WTC11 (cell line): ENCODE results near the gene GRIK2. TPM values are rescaled to one million over a fixed set of nuclear protein-coding genes. Genes with fewer than 3 reads are reported as not detected.

Source experiments
- ATAC-seq: fragments of 200-7000 bp; cut with Tn5 transposase; 2 replicates; pipeline ENCODE4 v1.10.0; 2021; ENCODE audit warnings: mild to moderate bottlenecking, moderate library complexity
- CTCF ChIA-PET: fragments of 300-600 bp; sonication (Branson Sonifier 250); formaldehyde crosslinking; loops from one replicate; lab custom pipeline; 2021; ENCODE audit warnings: antibody characterized with exemption; lab: Charles Lee
- POLR2A ChIA-PET: fragments of 350-600 bp; sonication (Branson Sonifier 250); formaldehyde crosslinking; loops from one replicate; lab custom pipeline; 2021; ENCODE audit warnings: antibody characterized with exemption; lab: Charles Lee
- DNase-seq: peaks from one replicate; pipeline ENCODE4 v3.0.0; 2021; ENCODE audit warnings: low spot score
- H3K27ac Mint-ChIP-seq: 2 replicates; pipeline ENCODE4 v1.8.0; 2021; ENCODE audit warnings: mixed read lengths
- H3K27me3 Mint-ChIP-seq: 2 replicates; pipeline ENCODE4 v1.8.0; 2021; ENCODE audit warnings: low read depth, mild to moderate bottlenecking, moderate library complexity, mixed read lengths
- H3K36me3 Mint-ChIP-seq: 2 replicates; pipeline ENCODE4 v1.8.0; 2021; ENCODE audit warnings: mixed read lengths
- H3K4me1 Mint-ChIP-seq: 2 replicates; pipeline ENCODE4 v1.8.0; 2022; ENCODE audit warnings: mixed read lengths
- H3K4me3 Mint-ChIP-seq: 2 replicates; pipeline ENCODE4 v1.8.0; 2021; ENCODE audit warnings: mild to moderate bottlenecking, moderate library complexity, mixed read lengths
- H3K9me3 Mint-ChIP-seq: 2 replicates; pipeline ENCODE4 v1.8.0; 2021; ENCODE audit warnings: mixed read lengths
- ATF1 ChIP-seq: sonication (generic); formaldehyde crosslinking; IDR thresholded peaks from 2 replicates; pipeline ENCODE4 v1.8.1; 2023; ENCODE audit warnings: mild to moderate bottlenecking, moderate library complexity, missing genetic modification reagents
- FOXP1 ChIP-seq: sonication (generic); formaldehyde crosslinking; IDR thresholded peaks from 2 replicates; pipeline ENCODE4 v1.8.0; 2022; ENCODE audit warnings: missing genetic modification reagents, mild to moderate bottlenecking, moderate library complexity, borderline replicate concordance
- HMGA2 ChIP-seq: fragments of 250-450 bp; sonication (Bioruptor Pico); IDR thresholded peaks from 2 replicates; pipeline ENCODE4 v1.4.0; 2021; ENCODE audit warnings: mild to moderate bottlenecking, moderate library complexity
- JUN ChIP-seq: sonication (generic); formaldehyde crosslinking; IDR thresholded peaks from 2 replicates; pipeline ENCODE4 v1.8.0; 2023; ENCODE audit warnings: mild to moderate bottlenecking, missing genetic modification reagents
- KAT7 ChIP-seq: sonication (generic); formaldehyde crosslinking; IDR thresholded peaks from 2 replicates; pipeline ENCODE4 v1.8.1; 2023; ENCODE audit warnings: missing genetic modification reagents, mild to moderate bottlenecking, borderline replicate concordance
- NFE2L1 ChIP-seq: sonication (generic); formaldehyde crosslinking; IDR thresholded peaks from 2 replicates; pipeline ENCODE4 v1.8.1; 2023; ENCODE audit warnings: missing genetic modification reagents
- SMAD4 ChIP-seq: sonication (generic); formaldehyde crosslinking; IDR thresholded peaks from 2 replicates; pipeline ENCODE4 v1.8.0; 2022; ENCODE audit warnings: mild to moderate bottlenecking, missing genetic modification reagents
- SOX15 ChIP-seq: fragments of 250-450 bp; sonication (Bioruptor Pico); IDR thresholded peaks from 2 replicates; pipeline ENCODE4 v1.9.0; 2021; ENCODE audit warnings: mild to moderate bottlenecking
- SP1 ChIP-seq: sonication (generic); formaldehyde crosslinking; conservative IDR thresholded peaks from 2 replicates; pipeline ENCODE4 v1.8.1; 2022; ENCODE audit warnings: missing genetic modification reagents
- TCF7 ChIP-seq: sonication (generic); formaldehyde crosslinking; IDR thresholded peaks from 2 replicates; pipeline ENCODE4 v1.8.0; 2022; ENCODE audit warnings: mild to moderate bottlenecking, low read depth, missing genetic modification reagents, moderate library complexity
- ZNF317 ChIP-seq: sonication (generic); formaldehyde crosslinking; IDR thresholded peaks from 2 replicates; pipeline ENCODE4 v1.8.1; 2023; ENCODE audit warnings: low read depth, mild to moderate bottlenecking, moderate library complexity, missing genetic modification reagents, borderline replicate concordance
- ZNF396 ChIP-seq: fragments of 250-450 bp; sonication (Bioruptor Pico); IDR thresholded peaks from 2 replicates; pipeline ENCODE4 v1.8.0; 2021; ENCODE audit warnings: mild to moderate bottlenecking, moderate library complexity, borderline replicate concordance
- total RNA-seq: library from RNA; stranded (reverse); gene quantifications from 3 replicates; pipeline ENCODE4 v1.2.3, GENCODE V29; 2021
- TF ChIP-seq, protein P1 (sequence below): fragments of 250-450 bp; sonication (Bioruptor Pico); IDR thresholded peaks from 2 replicates; pipeline ENCODE4 v1.8.0; 2021; ENCODE audit warnings: mild to moderate bottlenecking
- TF ChIP-seq, protein P2 (sequence below): sonication (generic); formaldehyde crosslinking; IDR thresholded peaks from 2 replicates; pipeline ENCODE4 v1.8.1; 2023; ENCODE audit warnings: mild to moderate bottlenecking, moderate library complexity, missing genetic modification reagents
- TF ChIP-seq, protein P3 (sequence below): sonication (generic); formaldehyde crosslinking; IDR thresholded peaks from 2 replicates; pipeline ENCODE4 v1.8.1; 2023; ENCODE audit warnings: mild to moderate bottlenecking, missing genetic modification reagents, moderate library complexity
- TF ChIP-seq, protein P4 (sequence below): sonication (generic); formaldehyde crosslinking; IDR thresholded peaks from 2 replicates; pipeline ENCODE4 v1.8.1; 2022; ENCODE audit warnings: missing genetic modification reagents, borderline replicate concordance
- TF ChIP-seq, protein P5 (sequence below): sonication (generic); formaldehyde crosslinking; IDR thresholded peaks from 2 replicates; pipeline ENCODE4 v1.8.0; 2022; ENCODE audit warnings: mild to moderate bottlenecking, missing genetic modification reagents
- TF ChIP-seq, protein P6 (sequence below): sonication (generic); formaldehyde crosslinking; IDR thresholded peaks from 2 replicates; pipeline ENCODE4 v1.8.1; 2023; ENCODE audit warnings: mild to moderate bottlenecking, missing genetic modification reagents, borderline replicate concordance
- TF ChIP-seq, protein P7 (sequence below): fragments of 250-450 bp; sonication (Bioruptor Pico); IDR thresholded peaks from 2 replicates; pipeline ENCODE4 v2.1.2; 2022; ENCODE audit warnings: mild to moderate bottlenecking, moderate library complexity
- TF ChIP-seq, protein P8 (sequence below): sonication (generic); formaldehyde crosslinking; IDR thresholded peaks from 2 replicates; pipeline ENCODE4 v1.8.0; 2023; ENCODE audit warnings: mild to moderate bottlenecking, missing genetic modification reagents

GRIK2 gene
- total RNA-seq, 1 experiment from 2014 or later: 2.7 TPM

DNA sequence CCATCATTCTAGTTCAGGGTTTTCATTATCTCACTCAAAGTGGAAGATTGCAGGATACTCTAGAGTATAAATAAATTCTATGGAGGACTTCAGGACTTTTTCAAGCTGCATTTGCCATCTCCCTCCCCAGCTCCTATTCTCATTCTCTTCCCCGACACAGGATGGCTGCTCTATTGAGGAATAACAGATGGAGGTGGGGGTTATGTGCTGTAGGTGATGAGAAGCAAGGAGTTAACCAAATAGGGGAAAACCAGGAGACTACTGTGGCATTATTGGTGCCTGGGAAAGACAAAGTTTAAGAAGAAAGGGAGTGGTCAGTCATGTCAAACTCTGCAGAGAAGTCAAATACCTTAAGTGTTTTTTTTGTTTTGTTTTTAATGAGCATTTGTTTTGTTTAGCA lies 109.3 kb downstream of the GRIK2 start:
- Mint-ChIP-seq H3K9me3 (no peaks in the 10 kb centered on the region), H3K27ac (peak overlapping the region; percentile 11; the same call in 1 of the 2 replicates), H3K27me3 (no peaks in the 10 kb centered on the region), H3K4me1 (peaks cover 6% of the 10 kb centered on the region), H3K4me3 (no peak overlapping the region), H3K36me3 (no peaks in the 10 kb centered on the region)
- ChIA-PET CTCF (interaction anchor here (0.5 kb wide), 1 partner anchor 1396 kb away, joined by 5 read pairs; no protein-coding TSS in a partner anchor), POLR2A (no interaction called here)
- ATAC-seq (peak; percentile 55), DNase-seq (no peak)
- TF ChIP-seq ZNF396 (CRISPR knock-in tag): no peak
- TF ChIP-seq FOXP1 (CRISPR knock-in tag): no peak
- no peak for TF ChIP-seq ZNF317 (CRISPR knock-in tag)

DNA sequence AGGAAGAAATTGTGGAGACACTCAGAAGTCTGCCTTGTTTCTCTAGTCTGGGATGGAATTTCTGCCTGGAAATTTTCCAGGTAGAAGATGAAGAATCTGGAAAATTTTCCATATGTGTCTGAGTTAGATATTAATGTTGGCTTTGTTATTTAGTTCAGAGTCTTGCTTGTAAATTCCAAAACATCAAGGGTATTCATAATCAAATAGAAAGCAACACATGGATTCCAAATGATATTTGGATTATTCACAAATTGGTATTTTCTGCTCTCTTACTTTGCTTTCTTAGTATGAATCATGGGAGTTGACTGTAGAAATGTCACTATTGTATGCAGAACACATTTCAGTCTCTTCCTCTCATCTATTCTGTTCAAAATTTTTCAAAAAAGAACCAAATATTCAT lies 116.0 kb downstream of the GRIK2 start:
- Mint-ChIP-seq H3K27me3 (no peaks in the 10 kb centered on the region), H3K9me3 (no peaks in the 10 kb centered on the region), H3K4me3 (no peak overlapping the region), H3K27ac (no peak overlapping the region), H3K4me1 (peaks cover 3% of the 10 kb centered on the region; the same call in 1 of the 2 replicates), H3K36me3 (no peaks in the 10 kb centered on the region)
- ChIA-PET CTCF (no interaction called here), POLR2A (no interaction called here)
- no peak for TF ChIP-seq SOX15
- no peak for TF ChIP-seq ATF1 (CRISPR knock-in tag)
- TF ChIP-seq, protein P1, sequence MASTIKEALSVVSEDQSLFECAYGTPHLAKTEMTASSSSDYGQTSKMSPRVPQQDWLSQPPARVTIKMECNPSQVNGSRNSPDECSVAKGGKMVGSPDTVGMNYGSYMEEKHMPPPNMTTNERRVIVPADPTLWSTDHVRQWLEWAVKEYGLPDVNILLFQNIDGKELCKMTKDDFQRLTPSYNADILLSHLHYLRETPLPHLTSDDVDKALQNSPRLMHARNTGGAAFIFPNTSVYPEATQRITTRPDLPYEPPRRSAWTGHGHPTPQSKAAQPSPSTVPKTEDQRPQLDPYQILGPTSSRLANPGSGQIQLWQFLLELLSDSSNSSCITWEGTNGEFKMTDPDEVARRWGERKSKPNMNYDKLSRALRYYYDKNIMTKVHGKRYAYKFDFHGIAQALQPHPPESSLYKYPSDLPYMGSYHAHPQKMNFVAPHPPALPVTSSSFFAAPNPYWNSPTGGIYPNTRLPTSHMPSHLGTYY (CRISPR knock-in tag): no peak
- TF ChIP-seq HMGA2 (CRISPR knock-in tag): no peak
- TF ChIP-seq, protein P2, sequence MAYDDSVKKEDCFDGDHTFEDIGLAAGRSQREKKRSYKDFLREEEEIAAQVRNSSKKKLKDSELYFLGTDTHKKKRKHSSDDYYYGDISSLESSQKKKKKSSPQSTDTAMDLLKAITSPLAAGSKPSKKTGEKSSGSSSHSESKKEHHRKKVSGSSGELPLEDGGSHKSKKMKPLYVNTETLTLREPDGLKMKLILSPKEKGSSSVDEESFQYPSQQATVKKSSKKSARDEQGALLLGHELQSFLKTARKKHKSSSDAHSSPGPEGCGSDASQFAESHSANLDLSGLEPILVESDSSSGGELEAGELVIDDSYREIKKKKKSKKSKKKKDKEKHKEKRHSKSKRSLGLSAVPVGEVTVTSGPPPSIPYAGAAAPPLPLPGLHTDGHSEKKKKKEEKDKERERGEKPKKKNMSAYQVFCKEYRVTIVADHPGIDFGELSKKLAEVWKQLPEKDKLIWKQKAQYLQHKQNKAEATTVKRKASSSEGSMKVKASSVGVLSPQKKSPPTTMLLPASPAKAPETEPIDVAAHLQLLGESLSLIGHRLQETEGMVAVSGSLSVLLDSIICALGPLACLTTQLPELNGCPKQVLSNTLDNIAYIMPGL (CRISPR knock-in tag): no peak
- TF ChIP-seq SP1: no peak
- no peak for TF ChIP-seq KAT7 (CRISPR knock-in tag)
- TF ChIP-seq, protein P3, sequence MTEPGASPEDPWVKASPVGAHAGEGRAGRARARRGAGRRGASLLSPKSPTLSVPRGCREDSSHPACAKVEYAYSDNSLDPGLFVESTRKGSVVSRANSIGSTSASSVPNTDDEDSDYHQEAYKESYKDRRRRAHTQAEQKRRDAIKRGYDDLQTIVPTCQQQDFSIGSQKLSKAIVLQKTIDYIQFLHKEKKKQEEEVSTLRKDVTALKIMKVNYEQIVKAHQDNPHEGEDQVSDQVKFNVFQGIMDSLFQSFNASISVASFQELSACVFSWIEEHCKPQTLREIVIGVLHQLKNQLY (CRISPR knock-in tag): no peak
- TF ChIP-seq, protein P4, sequence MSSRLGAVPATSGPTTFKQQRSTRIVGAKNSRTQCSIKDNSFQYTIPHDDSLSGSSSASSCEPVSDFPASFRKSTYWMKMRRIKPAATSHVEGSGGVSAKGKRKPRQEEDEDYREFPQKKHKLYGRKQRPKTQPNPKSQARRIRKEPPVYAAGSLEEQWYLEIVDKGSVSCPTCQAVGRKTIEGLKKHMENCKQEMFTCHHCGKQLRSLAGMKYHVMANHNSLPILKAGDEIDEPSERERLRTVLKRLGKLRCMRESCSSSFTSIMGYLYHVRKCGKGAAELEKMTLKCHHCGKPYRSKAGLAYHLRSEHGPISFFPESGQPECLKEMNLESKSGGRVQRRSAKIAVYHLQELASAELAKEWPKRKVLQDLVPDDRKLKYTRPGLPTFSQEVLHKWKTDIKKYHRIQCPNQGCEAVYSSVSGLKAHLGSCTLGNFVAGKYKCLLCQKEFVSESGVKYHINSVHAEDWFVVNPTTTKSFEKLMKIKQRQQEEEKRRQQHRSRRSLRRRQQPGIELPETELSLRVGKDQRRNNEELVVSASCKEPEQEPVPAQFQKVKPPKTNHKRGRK: no peak
- TF ChIP-seq TCF7 (CRISPR knock-in tag): no peak
- TF ChIP-seq, protein P5, sequence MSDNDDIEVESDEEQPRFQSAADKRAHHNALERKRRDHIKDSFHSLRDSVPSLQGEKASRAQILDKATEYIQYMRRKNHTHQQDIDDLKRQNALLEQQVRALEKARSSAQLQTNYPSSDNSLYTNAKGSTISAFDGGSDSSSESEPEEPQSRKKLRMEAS (CRISPR knock-in tag): no peak
- TF ChIP-seq NFE2L1: no peak
- TF ChIP-seq, protein P6, sequence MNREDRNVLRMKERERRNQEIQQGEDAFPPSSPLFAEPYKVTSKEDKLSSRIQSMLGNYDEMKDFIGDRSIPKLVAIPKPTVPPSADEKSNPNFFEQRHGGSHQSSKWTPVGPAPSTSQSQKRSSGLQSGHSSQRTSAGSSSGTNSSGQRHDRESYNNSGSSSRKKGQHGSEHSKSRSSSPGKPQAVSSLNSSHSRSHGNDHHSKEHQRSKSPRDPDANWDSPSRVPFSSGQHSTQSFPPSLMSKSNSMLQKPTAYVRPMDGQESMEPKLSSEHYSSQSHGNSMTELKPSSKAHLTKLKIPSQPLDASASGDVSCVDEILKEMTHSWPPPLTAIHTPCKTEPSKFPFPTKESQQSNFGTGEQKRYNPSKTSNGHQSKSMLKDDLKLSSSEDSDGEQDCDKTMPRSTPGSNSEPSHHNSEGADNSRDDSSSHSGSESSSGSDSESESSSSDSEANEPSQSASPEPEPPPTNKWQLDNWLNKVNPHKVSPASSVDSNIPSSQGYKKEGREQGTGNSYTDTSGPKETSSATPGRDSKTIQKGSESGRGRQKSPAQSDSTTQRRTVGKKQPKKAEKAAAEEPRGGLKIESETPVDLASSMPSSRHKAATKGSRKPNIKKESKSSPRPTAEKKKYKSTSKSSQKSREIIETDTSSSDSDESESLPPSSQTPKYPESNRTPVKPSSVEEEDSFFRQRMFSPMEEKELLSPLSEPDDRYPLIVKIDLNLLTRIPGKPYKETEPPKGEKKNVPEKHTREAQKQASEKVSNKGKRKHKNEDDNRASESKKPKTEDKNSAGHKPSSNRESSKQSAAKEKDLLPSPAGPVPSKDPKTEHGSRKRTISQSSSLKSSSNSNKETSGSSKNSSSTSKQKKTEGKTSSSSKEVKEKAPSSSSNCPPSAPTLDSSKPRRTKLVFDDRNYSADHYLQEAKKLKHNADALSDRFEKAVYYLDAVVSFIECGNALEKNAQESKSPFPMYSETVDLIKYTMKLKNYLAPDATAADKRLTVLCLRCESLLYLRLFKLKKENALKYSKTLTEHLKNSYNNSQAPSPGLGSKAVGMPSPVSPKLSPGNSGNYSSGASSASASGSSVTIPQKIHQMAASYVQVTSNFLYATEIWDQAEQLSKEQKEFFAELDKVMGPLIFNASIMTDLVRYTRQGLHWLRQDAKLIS (CRISPR knock-in tag): no peak
- TF ChIP-seq, protein P7, sequence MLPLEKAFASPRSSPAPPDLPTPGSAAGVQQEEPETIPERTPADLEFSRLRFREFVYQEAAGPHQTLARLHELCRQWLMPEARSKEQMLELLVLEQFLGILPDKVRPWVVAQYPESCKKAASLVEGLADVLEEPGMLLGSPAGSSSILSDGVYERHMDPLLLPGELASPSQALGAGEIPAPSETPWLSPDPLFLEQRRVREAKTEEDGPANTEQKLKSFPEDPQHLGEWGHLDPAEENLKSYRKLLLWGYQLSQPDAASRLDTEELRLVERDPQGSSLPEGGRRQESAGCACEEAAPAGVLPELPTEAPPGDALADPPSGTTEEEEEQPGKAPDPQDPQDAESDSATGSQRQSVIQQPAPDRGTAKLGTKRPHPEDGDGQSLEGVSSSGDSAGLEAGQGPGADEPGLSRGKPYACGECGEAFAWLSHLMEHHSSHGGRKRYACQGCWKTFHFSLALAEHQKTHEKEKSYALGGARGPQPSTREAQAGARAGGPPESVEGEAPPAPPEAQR: no peak
- TF ChIP-seq JUN (CRISPR knock-in tag): no peak
- TF ChIP-seq, protein P8, sequence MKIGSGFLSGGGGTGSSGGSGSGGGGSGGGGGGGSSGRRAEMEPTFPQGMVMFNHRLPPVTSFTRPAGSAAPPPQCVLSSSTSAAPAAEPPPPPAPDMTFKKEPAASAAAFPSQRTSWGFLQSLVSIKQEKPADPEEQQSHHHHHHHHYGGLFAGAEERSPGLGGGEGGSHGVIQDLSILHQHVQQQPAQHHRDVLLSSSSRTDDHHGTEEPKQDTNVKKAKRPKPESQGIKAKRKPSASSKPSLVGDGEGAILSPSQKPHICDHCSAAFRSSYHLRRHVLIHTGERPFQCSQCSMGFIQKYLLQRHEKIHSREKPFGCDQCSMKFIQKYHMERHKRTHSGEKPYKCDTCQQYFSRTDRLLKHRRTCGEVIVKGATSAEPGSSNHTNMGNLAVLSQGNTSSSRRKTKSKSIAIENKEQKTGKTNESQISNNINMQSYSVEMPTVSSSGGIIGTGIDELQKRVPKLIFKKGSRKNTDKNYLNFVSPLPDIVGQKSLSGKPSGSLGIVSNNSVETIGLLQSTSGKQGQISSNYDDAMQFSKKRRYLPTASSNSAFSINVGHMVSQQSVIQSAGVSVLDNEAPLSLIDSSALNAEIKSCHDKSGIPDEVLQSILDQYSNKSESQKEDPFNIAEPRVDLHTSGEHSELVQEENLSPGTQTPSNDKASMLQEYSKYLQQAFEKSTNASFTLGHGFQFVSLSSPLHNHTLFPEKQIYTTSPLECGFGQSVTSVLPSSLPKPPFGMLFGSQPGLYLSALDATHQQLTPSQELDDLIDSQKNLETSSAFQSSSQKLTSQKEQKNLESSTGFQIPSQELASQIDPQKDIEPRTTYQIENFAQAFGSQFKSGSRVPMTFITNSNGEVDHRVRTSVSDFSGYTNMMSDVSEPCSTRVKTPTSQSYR (CRISPR knock-in tag): no peak
- TF ChIP-seq SMAD4 (CRISPR knock-in tag): no peak
- DNase-seq (no peak), ATAC-seq (no peak)
